ENCODE measurements around the gene UCHL1. TPM values are rescaled to one million over a fixed set of nuclear protein-coding genes. Genes with fewer than 3 reads are reported as not detected.
"Not testable (repeated sequence)": the region's sequence is repeated elsewhere in the genome, so short reads cannot be mapped to it uniquely, and the experiment has no call there.

The UCHL1 gene
- total RNA-seq, 1 donor from 2014 or later: 63.4 TPM

- no peak for ATAC-seq
- intact Hi-C loops (cut with DNase I): no loop called here
- no peak for DNase-seq (ENCODE audit: low spot score)
These were observed 28.8 kb upstream of the UCHL1 start for GRCh38 chr4:41227902-41228301.

GRCh38 chr4:41232406-41232805, 24.3 kb upstream of the UCHL1 start:
- intact Hi-C loops (cut with DNase I): no loop called here
- ATAC-seq (no peak), DNase-seq (ENCODE audit: low spot score) (no peak)

GRCh38 chr4:41232856-41233255, 23.9 kb upstream of the UCHL1 start:
- no peak for ATAC-seq
- no peak for DNase-seq (ENCODE audit: low spot score)
- intact Hi-C loops (cut with DNase I): no loop called here

- DNase-seq (ENCODE audit: low spot score) (no peak), ATAC-seq (no peak)
- intact Hi-C loops (cut with DNase I): no loop called here
These were observed 20.7 kb upstream of the UCHL1 start for GRCh38 chr4:41236032-41236431.

GRCh38 chr4:41236508-41236907, 20.2 kb upstream of the UCHL1 start:
- ATAC-seq: no peak
- DNase-seq (ENCODE audit: low spot score): no peak
- intact Hi-C loops (cut with DNase I): no loop called here

- intact Hi-C loops (cut with DNase I): no loop called here
- DNase-seq (ENCODE audit: low spot score) (no peak), ATAC-seq (no peak)
These were observed 14.8 kb upstream of the UCHL1 start for GRCh38 chr4:41241919-41242318.

- DNase-seq (ENCODE audit: low spot score) (no peak), ATAC-seq (no peak)
- intact Hi-C loops (cut with DNase I): no loop called here
These were observed 10.7 kb upstream of the UCHL1 start for GRCh38 chr4:41245983-41246382.

GRCh38 chr4:41256131-41256739, 493 bp upstream of the UCHL1 start:
- intact Hi-C loops (cut with DNase I): no loop called here
- ATAC-seq: peak; percentile 33

GRCh38 chr4:41257257-41257901, 651 bp downstream of the UCHL1 start:
- ATAC-seq (peak; percentile 81), DNase-seq (ENCODE audit: low spot score) (peak; percentile 66)
- intact Hi-C loops (cut with DNase I): no loop called here

More at GRCh38 chr4:41256131-41256739, 493 bp upstream of the UCHL1 start:
- no peak for DNase-seq (ENCODE audit: low spot score)

- ATAC-seq (no peak), DNase-seq (ENCODE audit: low spot score) (no peak)
- intact Hi-C loops (cut with DNase I): no loop called here
These were observed 1.2 kb downstream of the UCHL1 start for GRCh38 chr4:41257906-41258305.

- intact Hi-C loops (cut with DNase I): no loop called here
- DNase-seq (ENCODE audit: low spot score): no peak
- peak; percentile 71 for ATAC-seq
These were observed 2.1 kb downstream of the UCHL1 start for GRCh38 chr4:41258783-41259182.

- intact Hi-C loops (cut with DNase I): loop anchor here (5.0 kb wide), 1 partner anchor 1197 kb away; no protein-coding TSS in a partner anchor
- ATAC-seq (no peak), DNase-seq (ENCODE audit: low spot score) (no peak)
These were observed 3.5 kb downstream of the UCHL1 start for GRCh38 chr4:41260116-41260733.

GRCh38 chr4:41262198-41262597, 5.5 kb downstream of the UCHL1 start:
- DNase-seq (ENCODE audit: low spot score): no peak
- no peak for ATAC-seq

GRCh38 chr4:41264212-41264611, 7.5 kb downstream of the UCHL1 start:
- ATAC-seq (no peak), DNase-seq (ENCODE audit: low spot score) (no peak)
- intact Hi-C loops (cut with DNase I): loop anchor here (5.0 kb wide), 1 partner anchor 1193 kb away; no protein-coding TSS in a partner anchor

More at GRCh38 chr4:41262198-41262597, 5.5 kb downstream of the UCHL1 start:
- intact Hi-C loops (cut with DNase I): loop anchor here (5.0 kb wide), 1 partner anchor 1195 kb away; no protein-coding TSS in a partner anchor

- intact Hi-C loops (cut with DNase I): no loop called here
- peak; percentile 65 for ATAC-seq
- no peak for DNase-seq (ENCODE audit: low spot score)
These were observed 11.3 kb downstream of the UCHL1 start for GRCh38 chr4:41267997-41268396.

- DNase-seq (ENCODE audit: low spot score): no peak
These were observed 12.2 kb downstream of the UCHL1 start for GRCh38 chr4:41268721-41269517.

GRCh38 chr4:41269682-41270081, 13.0 kb downstream of the UCHL1 start:
- intact Hi-C loops (cut with DNase I): no loop called here
- DNase-seq (ENCODE audit: low spot score) (no peak), ATAC-seq (no peak)

More at GRCh38 chr4:41268721-41269517, 12.2 kb downstream of the UCHL1 start:
- ATAC-seq: no peak
- intact Hi-C loops (cut with DNase I): no loop called here

- DNase-seq (ENCODE audit: low spot score); intact Hi-C loops (cut with DNase I); ATAC-seq: not testable (repeated sequence)
These were observed 19.2 kb downstream of the UCHL1 start for GRCh38 chr4:41275931-41276330.

GRCh38 chr4:41280010-41280409, 23.3 kb downstream of the UCHL1 start:
- ATAC-seq (no peak), DNase-seq (ENCODE audit: low spot score) (no peak)
- intact Hi-C loops (cut with DNase I): loop anchor here (10.0 kb wide), 2 partner anchors 375 to 605 kb away; no protein-coding TSS in a partner anchor

Data from sciatic nerve (tissue), 2 donors.